K562 (cell line): ENCODE data around the gene SULT2B1. TPM values are rescaled to one million over a fixed set of nuclear protein-coding genes. Genes with fewer than 3 reads are reported as not detected.

ENCODE experiments used
- BHLHE40 ChIP-seq: IDR thresholded peaks from 2 replicates; pipeline ENCODE4 v1.6.1; 2011; ENCODE audit warnings: low read length, improper control_type of control experiment
- E2F6 ChIP-seq, 2 experiments: IDR thresholded peaks; 2 replicates each; pipeline ENCODE4 v1.6.1; 2011; ENCODE audit warnings: borderline replicate concordance in 1 of 2, control low read depth in 1 of 2, low read depth in 1 of 2, low read length in 1 of 2, mild to moderate bottlenecking in 1 of 2, mixed read lengths in 1 of 2, moderate library complexity in 1 of 2; ENCODE audit not compliant: insufficient read depth in 1 of 2, insufficient read length in 1 of 2, poor library complexity in 1 of 2, severe bottlenecking in 1 of 2; ENCODE audit errors: extremely low read depth in 1 of 2
- EWSR1 ChIP-seq: fragments of 450-650 bp; IDR thresholded peaks from 2 replicates; pipeline ENCODE4 v1.6.1; 2018; ENCODE audit warnings: borderline replicate concordance, mild to moderate bottlenecking, low read depth, moderate library complexity; ENCODE audit not compliant: partially characterized antibody
- FOXO4 ChIP-seq: fragments of 450-650 bp; formaldehyde crosslinking; IDR thresholded peaks from 2 replicates; pipeline ENCODE4 v1.4.0; 2020; ENCODE audit warnings: mild to moderate bottlenecking, moderate library complexity
- HEY1 ChIP-seq: fragments of 250-450 bp; sonication (Bioruptor Pico); IDR thresholded peaks from 2 replicates; pipeline ENCODE4 v1.5.0; 2020; ENCODE audit warnings: mild to moderate bottlenecking, moderate library complexity, borderline replicate concordance
- MAFK ChIP-seq: IDR thresholded peaks from 2 replicates; pipeline ENCODE4 v1.6.1; 2011; ENCODE audit warnings: low read length, improper control_type of control experiment
- MCM7 ChIP-seq, 2 experiments: fragments of 450-650 bp; IDR thresholded peaks; 2 replicates each; pipeline ENCODE4 v1.6.1; 2016 to 2018
- PHB ChIP-seq: fragments of 250-450 bp; sonication (Bioruptor Pico); IDR thresholded peaks from 2 replicates; pipeline ENCODE4 v1.5.0; 2021
- PPARD ChIP-seq: fragments of 250-450 bp; sonication (Bioruptor Pico); IDR thresholded peaks from 2 replicates; pipeline ENCODE4 v1.8.0; 2022; ENCODE audit warnings: inconsistent platforms, mild to moderate bottlenecking, moderate library complexity
- RBM34 ChIP-seq: fragments of 200-400 bp; formaldehyde crosslinking; IDR thresholded peaks from 2 replicates; pipeline ENCODE4 v1.6.1; 2018; ENCODE audit warnings: low read length, borderline replicate concordance; ENCODE audit not compliant: insufficient read depth
- REST ChIP-seq, 2 experiments: fragments of 450-650 bp; formaldehyde crosslinking in 1 of 2; IDR thresholded peaks; 2 replicates each; pipeline versions ENCODE4 v1.4.0 to v1.6.1; 2014 to 2020; ENCODE audit warnings: mild to moderate bottlenecking in 2 of 2, borderline replicate concordance in 1 of 2, low read depth in 1 of 2
- SIX5 ChIP-seq, 2 experiments: IDR thresholded peaks; 2 replicates each; pipeline ENCODE4 v1.6.1; 2011; ENCODE audit warnings: low read length in 2 of 2, borderline replicate concordance in 1 of 2, low read depth in 1 of 2, mild to moderate bottlenecking in 1 of 2, moderate library complexity in 1 of 2; ENCODE audit not compliant: insufficient read depth in 1 of 2
- SMARCE1 ChIP-seq: fragments of 450-650 bp; IDR thresholded peaks from 2 replicates; pipeline ENCODE4 v1.7.1; 2016; ENCODE audit warnings: mild to moderate bottlenecking
- ZBTB7A ChIP-seq: IDR thresholded peaks from 2 replicates; pipeline ENCODE4 v1.6.1; 2011; ENCODE audit warnings: low read depth, mild to moderate bottlenecking, low read length, moderate library complexity, borderline replicate concordance; ENCODE audit not compliant: control insufficient read depth
- ZBTB8A ChIP-seq: fragments of 450-650 bp; IDR thresholded peaks from 2 replicates; pipeline ENCODE4 v1.6.1; 2018; ENCODE audit warnings: mild to moderate bottlenecking, moderate library complexity; ENCODE audit not compliant: partially characterized antibody
- ZEB2 ChIP-seq: fragments of 450-650 bp; IDR thresholded peaks from 2 replicates; pipeline ENCODE4 v1.6.1; 2016
- ZNF785 ChIP-seq: fragments of 250-450 bp; sonication (Bioruptor Pico); IDR thresholded peaks from 2 replicates; pipeline ENCODE4 v1.4.0; 2020; ENCODE audit warnings: mild to moderate bottlenecking
- polyA plus RNA-seq, 8 experiments: library from polyadenylated mRNA; depleted of rRNA in 4 of 8; stranded (reverse) in 5 of 8; unstranded in 3 of 8; fragments of >200 nt; fragmentation: Nextera tagmentation in 2 of 8; fragmentation: Illumina TruSeq in 1 of 8; extraction: Ambion mirVana in 2 of 8; extraction: Trizol in 1 of 8; gene quantifications; 2 replicates each; pipeline versions ENCODE4 v1.2.1 to v1.2.3, GENCODE V29; 2011 to 2014; ENCODE audit warnings: inconsistent platforms in 1 of 8, missing spikeins in 1 of 8
- total RNA-seq, 7 experiments: library from RNA; depleted of rRNA in 6 of 7; stranded (reverse); fragments of >200 nt in 6 of 7; fragmentation: Illumina TruSeq in 2 of 7; extraction: Trizol in 2 of 7; gene quantifications; 2 replicates each; pipeline versions ENCODE4 v1.2.1 to v1.2.3, GENCODE V29; 2011 to 2021; ENCODE audit warnings: low replicate concordance in 1 of 7

Gene SULT2B1
- total and polyA plus RNA-seq, 9 of the 15 experiments (the other 6 are each of a cell fraction or from before 2014, with no cell fraction given) = 0.09 to 0.62 (median 0.22) TPM; not detected in 2

GRCh38 chr19:48588670-48589401, 36.9 kb downstream of the SULT2B1 start (continued):
- TF ChIP-seq PHB = no peak
- peak; percentile 88 for TF ChIP-seq SMARCE1
- no peak for TF ChIP-seq RBM34
- no peak; the same call in 1 of the 2 replicates for TF ChIP-seq BHLHE40
- no peak for TF ChIP-seq HEY1 (CRISPR knock-in tag)
- TF ChIP-seq MCM7 (IDR thresholded peaks at IDR 0.05) = 0 out of 4 replicates have a peak, but pooled peaks of 1 of the 2 experiments have one; percentile 68
- TF ChIP-seq ZNF785 (CRISPR knock-in tag) = no peak
- no peak for TF ChIP-seq SIX5 (IDR thresholded peaks at IDR 0.05; ENCODE audit: borderline replicate concordance in 1 of 2, insufficient read depth in 1 of 2, low read depth in 1 of 2, low read length in 2 of 2)
- TF ChIP-seq ZBTB7A = peak; percentile 98
- TF ChIP-seq ZBTB8A = no peak
- TF ChIP-seq MAFK = no peak
- TF ChIP-seq ZEB2 = peak; percentile 94
- no peak for TF ChIP-seq EWSR1
- TF ChIP-seq PPARD = no peak
- TF ChIP-seq REST (IDR thresholded peaks at IDR 0.05; ENCODE audit: borderline replicate concordance) = peak; percentile 71
- no peak for TF ChIP-seq REST (CRISPR knock-in tag; IDR thresholded peaks at IDR 0.05; ENCODE audit: low read depth)
- TF ChIP-seq E2F6 (IDR thresholded peaks at IDR 0.05; ENCODE audit: borderline replicate concordance in 1 of 2, extremely low read depth in 1 of 2, insufficient read depth in 1 of 2, insufficient read length in 1 of 2, low read depth in 1 of 2, low read length in 1 of 2, poor library complexity in 1 of 2, severe bottlenecking in 1 of 2) = peak; percentile 82 to 89
- TF ChIP-seq FOXO4 (CRISPR knock-in tag) = no peak
